Hepatocyte (in vitro differentiated cells): ENCODE data around the gene AK2. TPM values are rescaled to one million over a fixed set of nuclear protein-coding genes. Genes with fewer than 3 reads are reported as not detected.
A peak's percentile ranks its signal among the peaks of the same experiment; 100 is the strongest.

ENCODE experiments used
- DNase-seq: peaks from one replicate; pipeline ENCODE4 v3.0.0-alpha.2; 2016; ENCODE audit warnings: low spot score
- H2AFZ ChIP-seq: fragments of 200-600 bp; sonication (generic); 2 replicates; pipeline ENCODE4 v1.6.0; 2016; ENCODE audit warnings: antibody characterized with exemption, mild to moderate bottlenecking
- H3K27ac ChIP-seq: fragments of 200-600 bp; sonication (generic); 2 replicates; pipeline ENCODE4 v1.5.1; 2016; ENCODE audit warnings: mild to moderate bottlenecking
- H3K27me3 ChIP-seq: fragments of 200-600 bp; sonication (generic); 2 replicates; pipeline ENCODE4 v1.6.1; 2016
- H3K36me3 ChIP-seq: fragments of 200-600 bp; sonication (generic); replicated peaks from 2 replicates; pipeline ENCODE4 v1.5.1; 2016; ENCODE audit warnings: low read depth; ENCODE audit not compliant: insufficient read depth
- H3K4me1 ChIP-seq: fragments of 200-600 bp; sonication (generic); 2 replicates; pipeline ENCODE4 v1.5.1; 2016; ENCODE audit warnings: mild to moderate bottlenecking, moderate library complexity; ENCODE audit not compliant: insufficient read depth
- H3K4me2 ChIP-seq: fragments of 200-600 bp; sonication (generic); 2 replicates; pipeline ENCODE4 v1.6.0; 2016
- H3K4me3 ChIP-seq: fragments of 200-600 bp; sonication (generic); 2 replicates; pipeline ENCODE4 v1.5.1; 2016; ENCODE audit warnings: mild to moderate bottlenecking
- H3K79me2 ChIP-seq: fragments of 200-600 bp; sonication (generic); 2 replicates; pipeline ENCODE4 v1.6.0; 2017; ENCODE audit warnings: mild to moderate bottlenecking
- H3K9me2 ChIP-seq: fragments of 200-600 bp; sonication (generic); replicated peaks from 2 replicates; pipeline ENCODE4 v1.6.0; 2017; ENCODE audit warnings: mild to moderate bottlenecking; ENCODE audit not compliant: insufficient read depth
- H3K9me3 ChIP-seq: fragments of 200-600 bp; sonication (generic); 2 replicates; pipeline ENCODE4 v1.5.1; 2016; ENCODE audit warnings: low read depth, mild to moderate bottlenecking
- H4K20me1 ChIP-seq: fragments of 200-600 bp; sonication (generic); 2 replicates; pipeline ENCODE4 v1.6.0; 2016; ENCODE audit warnings: mild to moderate bottlenecking; ENCODE audit not compliant: insufficient read depth, poor library complexity, severe bottlenecking
- CTCF ChIP-seq: fragments of 200-600 bp; sonication (generic); IDR thresholded peaks from 2 replicates; pipeline ENCODE4 v1.5.1; 2016; ENCODE audit warnings: antibody characterized with exemption, mild to moderate bottlenecking; ENCODE audit not compliant: poor library complexity
- EZH2 ChIP-seq: fragments of 200-600 bp; sonication (generic); IDR thresholded peaks from 2 replicates; pipeline ENCODE4 v1.6.1; 2016; ENCODE audit warnings: antibody characterized with exemption, mild to moderate bottlenecking, borderline replicate concordance
- EZH2phosphoT487 ChIP-seq: fragments of 200-600 bp; sonication (generic); IDR thresholded peaks from one replicate; pipeline ENCODE4 v1.6.1; 2018; ENCODE audit warnings: antibody characterized with exemption, mild to moderate bottlenecking, low read depth, moderate library complexity; ENCODE audit not compliant: unreplicated experiment, severe bottlenecking
- WGBS: methylation state at CpG from one replicate; pipeline ENCODE4 v1.1.6; 2016; ENCODE audit warnings: low lambda C conversion rate; ENCODE audit errors: missing lambda C conversion rate; 5-methylcytosine and 5-hydroxymethylcytosine counted together
- polyA plus RNA-seq: library from polyadenylated mRNA; unstranded; fragments of >200 nt; fragmentation: Nextera tagmentation; extraction: Ambion mirVana; gene quantifications from 2 replicates; pipeline ENCODE4 v1.2.1, GENCODE V29; 2016
- total RNA-seq: library from RNA; depleted of rRNA; stranded (reverse); fragments of >200 nt; gene quantifications from 2 replicates; pipeline ENCODE4 v1.2.3, GENCODE V29; 2014

The AK2 gene
- total and polyA plus RNA-seq, 2 experiments from 2014 or later, result 120 to 147 TPM

DNA sequence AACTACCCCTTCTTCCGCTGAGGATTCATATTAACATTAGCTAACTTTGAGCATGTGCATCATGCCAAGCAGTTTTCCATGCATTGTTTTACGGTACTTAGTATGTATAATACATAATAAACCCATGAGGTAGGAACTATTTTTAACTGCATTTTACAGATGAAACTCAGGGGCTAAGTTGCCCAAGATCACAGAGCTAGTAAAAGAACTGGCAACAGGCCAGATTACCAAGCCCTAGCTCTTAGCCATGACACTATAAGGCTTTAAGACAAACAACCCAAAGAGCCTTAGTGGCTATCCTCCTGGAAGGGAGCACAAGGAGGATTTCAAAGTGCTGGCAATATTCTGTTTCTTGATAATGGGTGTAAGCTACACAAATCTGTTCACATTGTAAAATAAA, 6.1 kb downstream of the AK2 start:
- Histone ChIP-seq H3K9me3 (no peaks in the 10 kb centered on the region), H3K4me1 (peaks cover 22% of the 10 kb centered on the region), H3K27me3 (no peaks in the 10 kb centered on the region), H3K4me3 (no peak overlapping the region), H3K36me3 (no peaks in the 10 kb centered on the region), H3K27ac (no peak overlapping the region), H3K9me2 (no peaks in the 10 kb centered on the region), H3K4me2 (no peak overlapping the region), H2AFZ (no peak overlapping the region), H4K20me1 (peaks cover 28% of the 10 kb centered on the region), H3K79me2 (peaks cover 95% of the 10 kb centered on the region)
- no peak for TF ChIP-seq EZH2phosphoT487
- no peak for TF ChIP-seq CTCF
- no peak for TF ChIP-seq EZH2
- 88% methylated on average over 2 of the region's 2 CpGs for WGBS
- DNase-seq, result peak; percentile 64

GRCh38 chr1:33029921-33030320, 6.8 kb downstream of the AK2 start:
- no peaks in the 10 kb centered on the region for H3K27me3 ChIP-seq
- H3K9me3 ChIP-seq, result no peaks in the 10 kb centered on the region
- no peaks in the 10 kb centered on the region for H3K9me2 ChIP-seq
- H3K4me1 ChIP-seq, result peaks cover 16% of the 10 kb centered on the region
- WGBS, result 98% methylated on average over 5 of the region's 5 CpGs
- no peak overlapping the region for H3K27ac ChIP-seq
- no peak overlapping the region for H3K4me3 ChIP-seq
- H4K20me1 ChIP-seq, result peaks cover 28% of the 10 kb centered on the region
- no peak overlapping the region for H3K4me2 ChIP-seq
- no peaks in the 10 kb centered on the region for H3K36me3 ChIP-seq
- no peak for DNase-seq
- TF ChIP-seq EZH2 (no peak), EZH2phosphoT487 (no peak), CTCF (no peak)
- H2AFZ ChIP-seq, result no peak overlapping the region
- H3K79me2 ChIP-seq, result peaks cover 94% of the 10 kb centered on the region

DNA sequence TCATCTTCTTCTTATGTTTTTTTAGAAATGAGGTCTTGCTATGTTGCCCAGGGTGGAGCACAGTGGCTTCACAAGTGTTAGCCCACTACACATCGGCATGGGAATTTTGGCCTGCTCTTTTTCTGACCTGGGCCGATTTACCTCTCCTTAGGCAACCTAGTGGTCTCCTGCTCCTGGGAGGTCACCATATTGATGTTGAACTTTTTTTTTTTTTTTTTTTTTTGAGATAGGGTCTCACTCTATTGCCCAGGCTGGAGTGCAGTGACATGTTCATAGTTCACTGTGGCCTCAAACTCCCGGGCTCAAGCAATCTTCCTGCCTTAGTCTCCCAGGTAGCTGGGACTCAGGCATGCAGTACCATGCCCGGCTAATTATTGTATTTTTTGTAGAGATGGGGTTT, 7.5 kb downstream of the AK2 start:
- no peak overlapping the region for H3K4me2 ChIP-seq
- H3K79me2 ChIP-seq, result peaks cover 93% of the 10 kb centered on the region
- DNase-seq, result no peak
- no peak overlapping the region for H2AFZ ChIP-seq
- H3K9me2 ChIP-seq, result no peaks in the 10 kb centered on the region
- peaks cover 20% of the 10 kb centered on the region for H4K20me1 ChIP-seq
- no peaks in the 10 kb centered on the region for H3K27me3 ChIP-seq
- 100% methylated on average over 4 of the region's 4 CpGs for WGBS
- no peak overlapping the region for H3K4me3 ChIP-seq
- H3K27ac ChIP-seq, result no peak overlapping the region
- peaks cover 13% of the 10 kb centered on the region for H3K4me1 ChIP-seq
- H3K36me3 ChIP-seq, result no peaks in the 10 kb centered on the region
- TF ChIP-seq CTCF (no peak), EZH2phosphoT487 (no peak), EZH2 (no peak)
- H3K9me3 ChIP-seq, result no peaks in the 10 kb centered on the region

- no peaks in the 10 kb centered on the region for H3K27me3 ChIP-seq
- H4K20me1 ChIP-seq, result peaks cover under 1% of the 10 kb centered on the region
- H3K9me3 ChIP-seq, result no peaks in the 10 kb centered on the region
- no peak overlapping the region for H3K4me2 ChIP-seq
- H3K4me3 ChIP-seq, result no peak overlapping the region
- H3K79me2 ChIP-seq, result peaks cover 62% of the 10 kb centered on the region
- no peak for DNase-seq
- H3K9me2 ChIP-seq, result no peaks in the 10 kb centered on the region
- H3K36me3 ChIP-seq, result no peaks in the 10 kb centered on the region
- H3K27ac ChIP-seq, result no peak overlapping the region
- TF ChIP-seq CTCF (no peak), EZH2 (no peak), EZH2phosphoT487 (no peak)
- no peak overlapping the region for H2AFZ ChIP-seq
- 86% methylated on average over 4 of the region's 4 CpGs for WGBS
- H3K4me1 ChIP-seq, result peaks cover 11% of the 10 kb centered on the region
These were observed 10.9 kb downstream of the AK2 start for GRCh38 chr1:33025761-33026160.
